Osteocyte (in vitro differentiated cells): ENCODE measurements around the gene NLRC5. TPM values are rescaled to one million over a fixed set of nuclear protein-coding genes. Genes with fewer than 3 reads are reported as not detected.

Experiments
- DNase-seq: peaks from one replicate; pipeline ENCODE4 v3.0.0; 2021; ENCODE audit warnings: mixed read lengths; ENCODE audit not compliant: unreplicated experiment; ENCODE audit errors: extremely low spot score
- H3K27ac Mint-ChIP-seq: one replicate; pipeline ENCODE4 v1.8.0; 2021; ENCODE audit warnings: mild to moderate bottlenecking, mixed read lengths; ENCODE audit not compliant: unreplicated experiment
- H3K27me3 Mint-ChIP-seq: one replicate; pipeline ENCODE4 v1.8.0; 2021; ENCODE audit warnings: mixed read lengths; ENCODE audit not compliant: unreplicated experiment
- H3K36me3 Mint-ChIP-seq: one replicate; pipeline ENCODE4 v1.8.0; 2021; ENCODE audit warnings: mixed read lengths; ENCODE audit not compliant: unreplicated experiment
- H3K4me1 Mint-ChIP-seq: one replicate; pipeline ENCODE4 v1.8.0; 2021; ENCODE audit warnings: mixed read lengths; ENCODE audit not compliant: unreplicated experiment
- H3K4me3 Mint-ChIP-seq: one replicate; pipeline ENCODE4 v1.8.0; 2021; ENCODE audit warnings: mild to moderate bottlenecking, moderate library complexity, mixed read lengths; ENCODE audit not compliant: unreplicated experiment
- H3K9me3 Mint-ChIP-seq: one replicate; pipeline ENCODE4 v1.8.0; 2021; ENCODE audit warnings: mixed read lengths; ENCODE audit not compliant: unreplicated experiment
- CTCF ChIP-seq: fragments of 200-600 bp; sonication (generic); IDR thresholded peaks from 2 replicates; pipeline ENCODE4 v1.5.0; 2021; ENCODE audit warnings: antibody characterized with exemption, mild to moderate bottlenecking, moderate library complexity
- total RNA-seq: library from RNA; stranded (reverse); gene quantifications from 2 replicates; pipeline ENCODE4 v1.2.1, GENCODE V29; 2021

The NLRC5 gene
- total RNA-seq, 1 donor from 2014 or later = 24.7 TPM

GRCh38 chr16:57019746-57020145 lies 30.4 kb downstream of the NLRC5 start:
- H3K36me3 Mint-ChIP-seq = peaks cover 34% of the 10 kb centered on the region
- H3K9me3 Mint-ChIP-seq = no peaks in the 10 kb centered on the region
- H3K4me1 Mint-ChIP-seq = peaks cover 1% of the 10 kb centered on the region

GRCh38 chr16:57020651-57021050 lies 31.3 kb downstream of the NLRC5 start:
- TF ChIP-seq CTCF = no peak
- Mint-ChIP-seq H3K36me3 (peaks cover 34% of the 10 kb centered on the region), H3K27me3 (no peaks in the 10 kb centered on the region), H3K4me3 (no peak overlapping the region), H3K4me1 (no peaks in the 10 kb centered on the region), H3K27ac (no peak overlapping the region), H3K9me3 (no peaks in the 10 kb centered on the region)
- DNase-seq = no peak

More at GRCh38 chr16:57019746-57020145, 30.4 kb downstream of the NLRC5 start:
- TF ChIP-seq CTCF = no peak
- H3K27ac Mint-ChIP-seq = no peak overlapping the region
- no peak for DNase-seq
- H3K4me3 Mint-ChIP-seq = no peak overlapping the region
- H3K27me3 Mint-ChIP-seq = no peaks in the 10 kb centered on the region

- no peak for DNase-seq
- TF ChIP-seq CTCF = no peak
- no peak overlapping the region for H3K27ac Mint-ChIP-seq
- H3K4me3 Mint-ChIP-seq = no peak overlapping the region
- no peaks in the 10 kb centered on the region for H3K27me3 Mint-ChIP-seq
- H3K9me3 Mint-ChIP-seq = no peaks in the 10 kb centered on the region
- peaks cover 33% of the 10 kb centered on the region for H3K36me3 Mint-ChIP-seq
- no peaks in the 10 kb centered on the region for H3K4me1 Mint-ChIP-seq
Observed at GRCh38 chr16:57021757-57022156, 32.4 kb downstream of the NLRC5 start.

GRCh38 chr16:57022445-57022844 lies 33.1 kb downstream of the NLRC5 start:
- H3K36me3 Mint-ChIP-seq = peaks cover 30% of the 10 kb centered on the region
- H3K9me3 Mint-ChIP-seq = no peaks in the 10 kb centered on the region
- TF ChIP-seq CTCF = no peak
- no peak for DNase-seq
- H3K4me1 Mint-ChIP-seq = no peaks in the 10 kb centered on the region
- no peak overlapping the region for H3K4me3 Mint-ChIP-seq
- H3K27me3 Mint-ChIP-seq = no peaks in the 10 kb centered on the region
- H3K27ac Mint-ChIP-seq = no peak overlapping the region

GRCh38 chr16:57023541-57024249 lies 34.3 kb downstream of the NLRC5 start:
- Mint-ChIP-seq H3K4me3 (no peak overlapping the region), H3K36me3 (peaks cover 25% of the 10 kb centered on the region), H3K9me3 (no peaks in the 10 kb centered on the region), H3K27ac (no peak overlapping the region), H3K4me1 (no peaks in the 10 kb centered on the region), H3K27me3 (no peaks in the 10 kb centered on the region)
- no peak for DNase-seq
- no peak for TF ChIP-seq CTCF
